OCI-LY3 (cell line): ENCODE measurements around the gene TMX4.
"Not testable (repeated sequence)": the region's sequence is repeated elsewhere in the genome, so short reads cannot be mapped to it uniquely, and the experiment has no call there.

Experiments used
- H2AFZ ChIP-seq: fragments of 200-600, 300-600 bp; shearing (Covaris generic); 2 replicates; pipeline ENCODE4 v1.6.0; 2014; ENCODE audit warnings: antibody characterized with exemption, low read depth, low read length
- H3K27ac ChIP-seq: fragments of 200-600, 300-600 bp; sonication (generic); 2 replicates; pipeline ENCODE4 v1.5.1; 2014; ENCODE audit warnings: mild to moderate bottlenecking, low read length, moderate library complexity, mixed read lengths
- H3K27me3 ChIP-seq: fragments of 200-600, 300-600 bp; sonication (generic); 2 replicates; pipeline ENCODE4 v1.6.1; 2014; ENCODE audit warnings: low read depth, low read length, mixed read lengths
- H3K36me3 ChIP-seq: fragments of 200-600, 300-600 bp; sonication (generic); replicated peaks from 2 replicates; pipeline ENCODE3; 2014; ENCODE audit warnings: low read depth, low read length, mixed read lengths
- H3K4me1 ChIP-seq: fragments of 300-600, 200-600 bp; sonication (generic); 2 replicates; pipeline ENCODE4 v1.6.1; 2014; ENCODE audit warnings: low read length, mixed read lengths
- H3K4me2 ChIP-seq: fragments of 200-600, 300-600 bp; sonication (generic); 2 replicates; pipeline ENCODE4 v1.6.1; 2014; ENCODE audit warnings: low read length, mixed read lengths
- H3K4me3 ChIP-seq: fragments of 300-600, 200-600 bp; sonication (generic); 2 replicates; pipeline ENCODE4 v1.5.1; 2014; ENCODE audit warnings: antibody characterized with exemption, mild to moderate bottlenecking, low read length, moderate library complexity
- H3K79me2 ChIP-seq: fragments of 300-600, 200-600 bp; shearing (Covaris generic); 2 replicates; pipeline ENCODE4 v1.6.1; 2014; ENCODE audit warnings: mild to moderate bottlenecking, low read length, mixed read lengths
- H3K9ac ChIP-seq: fragments of 300-600, 200-600 bp; shearing (Covaris generic); 2 replicates; pipeline ENCODE4 v1.6.0; 2014; ENCODE audit warnings: mild to moderate bottlenecking, low read length, moderate library complexity
- H3K9me3 ChIP-seq: fragments of 200-600, 300-600 bp; shearing (Covaris generic); 2 replicates; pipeline ENCODE4 v1.6.1; 2014; ENCODE audit warnings: low read length, mixed read lengths; ENCODE audit not compliant: insufficient read depth
- H4K20me1 ChIP-seq: fragments of 200-600, 300-600 bp; sonication (generic); 2 replicates; pipeline ENCODE4 v1.6.1; 2016; ENCODE audit warnings: low read length, mixed read lengths; ENCODE audit not compliant: insufficient read depth
- EZH2phosphoT487 ChIP-seq: fragments of 200-600 bp; shearing (Covaris generic); IDR thresholded peaks from 2 replicates; pipeline ENCODE4 v1.6.1; 2018; ENCODE audit warnings: antibody characterized with exemption, mixed run types, low read depth
- TF ChIP-seq, protein P1 (sequence below): fragments of 200-600, 300-600 bp; sonication (generic); IDR thresholded peaks from 2 replicates; pipeline ENCODE4 v1.5.1; 2014; ENCODE audit warnings: antibody characterized with exemption, low read length, low read depth

Gene TMX4

DNA sequence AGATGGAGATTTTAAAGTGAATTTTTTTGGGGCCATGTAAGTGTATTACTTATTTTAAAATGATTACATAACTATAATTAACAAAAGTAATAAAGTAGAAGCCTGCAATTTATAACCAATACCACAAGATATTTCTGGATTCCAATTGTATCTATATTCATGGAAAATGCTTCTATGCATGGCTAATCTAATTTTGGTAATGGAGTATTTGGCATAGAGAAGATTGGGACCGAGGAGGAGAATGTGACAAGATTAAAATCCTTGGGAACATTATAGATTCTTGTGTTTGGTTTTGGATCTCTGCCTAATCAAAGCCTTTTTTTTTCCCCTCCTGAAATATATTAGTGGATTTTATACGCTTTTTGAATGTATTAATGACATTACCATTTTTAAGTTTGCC, 12.9 kb upstream of the TMX4 start:
- Histone ChIP-seq H3K9me3 (no peaks in the 10 kb centered on the region), H3K36me3 (no peaks in the 10 kb centered on the region), H3K4me1 (no peaks in the 10 kb centered on the region; the same call in 1 of the 2 replicates), H4K20me1 (no peaks in the 10 kb centered on the region), H3K27ac (no peak overlapping the region), H2AFZ (no peak overlapping the region), H3K4me3 (no peak overlapping the region), H3K27me3 (peaks cover 15% of the 10 kb centered on the region; the same call in 1 of the 2 replicates), H3K4me2 (no peak overlapping the region), H3K79me2 (no peaks in the 10 kb centered on the region), H3K9ac (no peak overlapping the region)
- TF ChIP-seq, protein P1, sequence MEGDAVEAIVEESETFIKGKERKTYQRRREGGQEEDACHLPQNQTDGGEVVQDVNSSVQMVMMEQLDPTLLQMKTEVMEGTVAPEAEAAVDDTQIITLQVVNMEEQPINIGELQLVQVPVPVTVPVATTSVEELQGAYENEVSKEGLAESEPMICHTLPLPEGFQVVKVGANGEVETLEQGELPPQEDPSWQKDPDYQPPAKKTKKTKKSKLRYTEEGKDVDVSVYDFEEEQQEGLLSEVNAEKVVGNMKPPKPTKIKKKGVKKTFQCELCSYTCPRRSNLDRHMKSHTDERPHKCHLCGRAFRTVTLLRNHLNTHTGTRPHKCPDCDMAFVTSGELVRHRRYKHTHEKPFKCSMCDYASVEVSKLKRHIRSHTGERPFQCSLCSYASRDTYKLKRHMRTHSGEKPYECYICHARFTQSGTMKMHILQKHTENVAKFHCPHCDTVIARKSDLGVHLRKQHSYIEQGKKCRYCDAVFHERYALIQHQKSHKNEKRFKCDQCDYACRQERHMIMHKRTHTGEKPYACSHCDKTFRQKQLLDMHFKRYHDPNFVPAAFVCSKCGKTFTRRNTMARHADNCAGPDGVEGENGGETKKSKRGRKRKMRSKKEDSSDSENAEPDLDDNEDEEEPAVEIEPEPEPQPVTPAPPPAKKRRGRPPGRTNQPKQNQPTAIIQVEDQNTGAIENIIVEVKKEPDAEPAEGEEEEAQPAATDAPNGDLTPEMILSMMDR = no peak

- H4K20me1 ChIP-seq, H3K4me3 ChIP-seq, H3K4me1 ChIP-seq, H3K9me3 ChIP-seq, H3K79me2 ChIP-seq, H2AFZ ChIP-seq, H3K4me2 ChIP-seq, H3K9ac ChIP-seq, H3K36me3 ChIP-seq, H3K27ac ChIP-seq: not testable (repeated sequence)
- H3K27me3 ChIP-seq = peaks cover 12% of the 10 kb centered on the region; the same call in 1 of the 2 replicates
Measured at GRCh38 chr20:8031539-8031938, 12.0 kb upstream of the TMX4 start.

- no peaks in the 10 kb centered on the region for H4K20me1 ChIP-seq
- no peak overlapping the region for H3K27ac ChIP-seq
Measured at GRCh38 chr20:8021541-8022269, 2.1 kb upstream of the TMX4 start.

GRCh38 chr20:8020314-8021079, 936 bp upstream of the TMX4 start:
- H3K27me3 ChIP-seq = peaks cover 7% of the 10 kb centered on the region
- peak overlapping the region; percentile 73; the same call in 1 of the 2 replicates for H3K9ac ChIP-seq
- H3K4me2 ChIP-seq = peak overlapping the region; percentile 59
- H2AFZ ChIP-seq = peak overlapping the region; percentile 72; the same call in 1 of the 2 replicates
- no peaks in the 10 kb centered on the region for H3K36me3 ChIP-seq
- TF ChIP-seq, protein P1 = no peak
- no peak for TF ChIP-seq EZH2phosphoT487
- H3K9me3 ChIP-seq = no peaks in the 10 kb centered on the region
- H3K4me3 ChIP-seq = peak overlapping the region; percentile 80
- H4K20me1 ChIP-seq = no peaks in the 10 kb centered on the region
- H3K4me1 ChIP-seq = peaks cover 13% of the 10 kb centered on the region
- H3K79me2 ChIP-seq = no peaks in the 10 kb centered on the region
- H3K27ac ChIP-seq = no peak overlapping the region

More at GRCh38 chr20:8021541-8022269, 2.1 kb upstream of the TMX4 start:
- Histone ChIP-seq H3K4me3 (no peak overlapping the region), H3K4me1 (peaks cover 13% of the 10 kb centered on the region), H3K36me3 (no peaks in the 10 kb centered on the region), H3K27me3 (peaks cover 11% of the 10 kb centered on the region), H3K79me2 (no peaks in the 10 kb centered on the region), H3K4me2 (no peak overlapping the region), H3K9me3 (no peaks in the 10 kb centered on the region), H2AFZ (no peak overlapping the region), H3K9ac (no peak overlapping the region)
- no peak for TF ChIP-seq EZH2phosphoT487
- TF ChIP-seq, protein P1 = no peak
